Measurements from ENCODE around the gene MRPL36. TPM values are rescaled to one million over a fixed set of nuclear protein-coding genes. Genes with fewer than 3 reads are reported as not detected.

Gene MRPL36
- total RNA-seq, 1 donor from 2014 or later: 53.5 TPM

GRCh38 chr5:1797855-1798254, 1.8 kb downstream of the MRPL36 start:
- TF ChIP-seq CTCF (conservative IDR thresholded peaks at IDR 0.05): no peak
- peaks cover 7% of the 10 kb centered on the region for H3K4me1 Mint-ChIP-seq (ENCODE audit: unreplicated experiment)
- H3K9me3 Mint-ChIP-seq: no peaks in the 10 kb centered on the region

DNA sequence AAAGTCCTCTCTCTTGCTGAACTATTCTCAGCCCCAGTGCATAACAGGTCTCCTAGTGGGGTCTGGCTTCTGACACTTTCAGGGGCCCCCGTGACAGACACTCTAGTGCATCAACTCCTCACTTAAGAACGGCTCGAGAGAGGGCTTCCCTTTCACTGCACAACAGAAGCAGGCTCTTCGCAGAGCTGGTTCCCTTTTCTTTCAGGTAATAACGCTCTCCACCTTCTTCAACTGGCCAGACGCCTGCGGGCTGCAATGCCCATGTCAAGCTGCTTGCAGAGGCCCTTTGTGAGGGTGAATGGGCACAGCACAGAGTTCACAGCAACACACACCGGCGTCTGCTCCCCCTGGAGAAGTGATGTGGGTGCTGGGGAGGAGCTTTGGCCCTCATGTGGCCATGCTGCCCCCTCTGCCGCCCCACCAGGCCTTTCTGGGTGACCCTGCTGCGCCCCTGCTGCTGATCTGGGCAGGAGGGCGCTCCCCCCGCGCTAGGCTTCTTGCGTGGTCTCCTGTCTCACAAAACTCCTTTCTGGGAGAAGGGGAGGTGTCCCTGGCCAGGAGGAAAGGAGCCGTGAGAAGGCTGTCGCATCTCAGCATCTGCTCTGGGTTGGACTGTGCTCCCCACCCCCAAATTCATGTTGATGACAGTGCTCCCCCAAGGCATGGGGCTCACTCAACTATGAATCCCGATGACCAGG, 2.4 kb downstream of the MRPL36 start:
- Mint-ChIP-seq H3K36me3 (no peaks in the 10 kb centered on the region), H3K9me3 (no peaks in the 10 kb centered on the region), H3K4me1 (ENCODE audit: unreplicated experiment) (peaks cover 4% of the 10 kb centered on the region), H3K4me3 (peak overlapping the region; percentile 36), H3K27ac (no peak overlapping the region), H3K27me3 (no peaks in the 10 kb centered on the region)
- no peak for TF ChIP-seq CTCF (conservative IDR thresholded peaks at IDR 0.05)
- DNase-seq (ENCODE audit: extremely low spot score, unreplicated experiment): no peak

More at GRCh38 chr5:1797855-1798254, 1.8 kb downstream of the MRPL36 start:
- no peaks in the 10 kb centered on the region for H3K27me3 Mint-ChIP-seq
- H3K36me3 Mint-ChIP-seq: peaks cover 1% of the 10 kb centered on the region
- DNase-seq (ENCODE audit: extremely low spot score, unreplicated experiment): no peak
- peak overlapping the region; percentile 36 for H3K4me3 Mint-ChIP-seq
- H3K27ac Mint-ChIP-seq: no peak overlapping the region

- TF ChIP-seq CTCF (conservative IDR thresholded peaks at IDR 0.05): no peak
- Mint-ChIP-seq H3K27ac (no peak overlapping the region), H3K9me3 (no peaks in the 10 kb centered on the region), H3K27me3 (no peaks in the 10 kb centered on the region), H3K4me3 (no peak overlapping the region), H3K36me3 (no peaks in the 10 kb centered on the region), H3K4me1 (ENCODE audit: unreplicated experiment) (no peaks in the 10 kb centered on the region)
- no peak for DNase-seq (ENCODE audit: extremely low spot score, unreplicated experiment)
These were observed 3.1 kb downstream of the MRPL36 start for GRCh38 chr5:1796371-1797102.

GRCh38 chr5:1795931-1796330, 3.7 kb downstream of the MRPL36 start:
- H3K4me3 Mint-ChIP-seq: no peak overlapping the region
- no peak for DNase-seq (ENCODE audit: extremely low spot score, unreplicated experiment)
- no peaks in the 10 kb centered on the region for H3K9me3 Mint-ChIP-seq
- no peaks in the 10 kb centered on the region for H3K36me3 Mint-ChIP-seq
- H3K27ac Mint-ChIP-seq: no peak overlapping the region
- no peaks in the 10 kb centered on the region for H3K27me3 Mint-ChIP-seq
- TF ChIP-seq CTCF (conservative IDR thresholded peaks at IDR 0.05): no peak
- H3K4me1 Mint-ChIP-seq (ENCODE audit: unreplicated experiment): no peaks in the 10 kb centered on the region

DNA sequence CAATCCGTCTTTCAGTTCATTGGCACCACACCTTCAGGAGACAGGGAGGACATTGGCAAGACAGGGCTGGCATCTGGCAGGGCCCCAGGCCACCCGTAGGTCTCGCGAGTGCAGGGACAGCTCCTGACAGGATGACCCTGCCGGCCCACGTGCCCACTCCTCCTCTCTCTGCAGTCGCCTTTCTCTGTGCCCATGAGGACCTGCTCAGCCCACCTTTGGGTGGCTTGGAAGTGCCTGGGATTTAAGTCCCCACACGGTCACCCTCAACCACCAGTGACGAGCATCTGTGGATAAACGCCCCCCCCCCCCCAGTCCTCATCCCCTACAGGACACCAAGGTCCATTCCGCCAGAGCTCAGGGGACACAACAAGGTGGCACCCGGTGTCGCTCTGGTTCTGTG, 4.1 kb downstream of the MRPL36 start:
- H3K4me3 Mint-ChIP-seq: no peak overlapping the region
- TF ChIP-seq CTCF (conservative IDR thresholded peaks at IDR 0.05): no peak
- no peaks in the 10 kb centered on the region for H3K4me1 Mint-ChIP-seq (ENCODE audit: unreplicated experiment)
- no peak overlapping the region for H3K27ac Mint-ChIP-seq
- no peak for DNase-seq (ENCODE audit: extremely low spot score, unreplicated experiment)
- no peaks in the 10 kb centered on the region for H3K27me3 Mint-ChIP-seq
- H3K9me3 Mint-ChIP-seq: no peaks in the 10 kb centered on the region
- H3K36me3 Mint-ChIP-seq: no peaks in the 10 kb centered on the region
